Ishikawa (cell line): Measurements from ENCODE around the gene PMS1.

Source experiments
- CEBPB ChIP-seq: IDR thresholded peaks from 2 replicates; pipeline ENCODE4 v1.6.1; 2012
- CREB1 ChIP-seq: IDR thresholded peaks from 2 replicates; pipeline ENCODE4 v1.6.1; 2012; ENCODE audit warnings: low read depth
- EGR1 ChIP-seq: IDR thresholded peaks from 2 replicates; pipeline ENCODE4 v1.6.1; 2012
- EP300 ChIP-seq: IDR thresholded peaks from 2 replicates; pipeline ENCODE4 v1.6.1; 2012; ENCODE audit warnings: borderline replicate concordance
- FOXM1 ChIP-seq: IDR thresholded peaks from 2 replicates; pipeline ENCODE4 v1.6.1; 2012; ENCODE audit warnings: low read depth, borderline replicate concordance
- NFIC ChIP-seq: IDR thresholded peaks from 2 replicates; pipeline ENCODE4 v1.6.1; 2012
- RAD21 ChIP-seq: IDR thresholded peaks from 2 replicates; pipeline ENCODE4 v1.6.1; 2012; ENCODE audit warnings: low read depth
- TAF1 ChIP-seq: IDR thresholded peaks from 2 replicates; pipeline ENCODE4 v1.6.1; 2012; ENCODE audit warnings: low read depth, mild to moderate bottlenecking
- TCF12 ChIP-seq: IDR thresholded peaks from 2 replicates; pipeline ENCODE4 v1.6.1; 2012; ENCODE audit warnings: low read depth
- TEAD4 ChIP-seq: IDR thresholded peaks from 2 replicates; pipeline ENCODE4 v1.6.1; 2012
- USF1 ChIP-seq: IDR thresholded peaks from 2 replicates; pipeline ENCODE4 v1.6.1; 2012
- YY1 ChIP-seq: IDR thresholded peaks from 2 replicates; pipeline ENCODE4 v1.6.1; 2012; ENCODE audit warnings: low read depth
- ZBTB7A ChIP-seq: IDR thresholded peaks from 2 replicates; pipeline ENCODE4 v1.6.1; 2012; ENCODE audit warnings: low read depth
- TF ChIP-seq, protein P1 (sequence below): IDR thresholded peaks from 2 replicates; pipeline ENCODE4 v1.6.1; 2012; ENCODE audit warnings: low read depth, mild to moderate bottlenecking
- TF ChIP-seq, protein P2 (sequence below): IDR thresholded peaks from 2 replicates; pipeline ENCODE4 v1.6.1; 2012

The PMS1 gene

DNA sequence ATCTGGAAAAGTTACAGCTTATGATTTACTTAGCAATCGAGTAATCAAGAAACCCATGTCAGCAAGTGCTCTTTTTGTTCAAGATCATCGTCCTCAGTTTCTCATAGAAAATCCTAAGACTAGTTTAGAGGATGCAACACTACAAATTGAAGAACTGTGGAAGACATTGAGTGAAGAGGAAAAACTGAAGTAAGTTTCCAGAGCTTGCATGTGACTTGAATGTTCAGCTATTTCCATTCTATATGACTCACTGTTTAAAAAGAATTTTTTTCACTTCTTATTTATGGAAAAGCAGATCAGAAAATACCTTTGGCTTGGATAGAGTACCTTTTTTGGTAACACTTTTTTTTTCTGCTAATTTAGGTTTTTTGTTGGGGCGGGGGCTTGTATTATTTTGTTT is 70.7 kb downstream of the PMS1 start:
- TF ChIP-seq, protein P1, sequence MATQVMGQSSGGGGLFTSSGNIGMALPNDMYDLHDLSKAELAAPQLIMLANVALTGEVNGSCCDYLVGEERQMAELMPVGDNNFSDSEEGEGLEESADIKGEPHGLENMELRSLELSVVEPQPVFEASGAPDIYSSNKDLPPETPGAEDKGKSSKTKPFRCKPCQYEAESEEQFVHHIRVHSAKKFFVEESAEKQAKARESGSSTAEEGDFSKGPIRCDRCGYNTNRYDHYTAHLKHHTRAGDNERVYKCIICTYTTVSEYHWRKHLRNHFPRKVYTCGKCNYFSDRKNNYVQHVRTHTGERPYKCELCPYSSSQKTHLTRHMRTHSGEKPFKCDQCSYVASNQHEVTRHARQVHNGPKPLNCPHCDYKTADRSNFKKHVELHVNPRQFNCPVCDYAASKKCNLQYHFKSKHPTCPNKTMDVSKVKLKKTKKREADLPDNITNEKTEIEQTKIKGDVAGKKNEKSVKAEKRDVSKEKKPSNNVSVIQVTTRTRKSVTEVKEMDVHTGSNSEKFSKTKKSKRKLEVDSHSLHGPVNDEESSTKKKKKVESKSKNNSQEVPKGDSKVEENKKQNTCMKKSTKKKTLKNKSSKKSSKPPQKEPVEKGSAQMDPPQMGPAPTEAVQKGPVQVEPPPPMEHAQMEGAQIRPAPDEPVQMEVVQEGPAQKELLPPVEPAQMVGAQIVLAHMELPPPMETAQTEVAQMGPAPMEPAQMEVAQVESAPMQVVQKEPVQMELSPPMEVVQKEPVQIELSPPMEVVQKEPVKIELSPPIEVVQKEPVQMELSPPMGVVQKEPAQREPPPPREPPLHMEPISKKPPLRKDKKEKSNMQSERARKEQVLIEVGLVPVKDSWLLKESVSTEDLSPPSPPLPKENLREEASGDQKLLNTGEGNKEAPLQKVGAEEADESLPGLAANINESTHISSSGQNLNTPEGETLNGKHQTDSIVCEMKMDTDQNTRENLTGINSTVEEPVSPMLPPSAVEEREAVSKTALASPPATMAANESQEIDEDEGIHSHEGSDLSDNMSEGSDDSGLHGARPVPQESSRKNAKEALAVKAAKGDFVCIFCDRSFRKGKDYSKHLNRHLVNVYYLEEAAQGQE = no peak
- TF ChIP-seq CREB1 (no peak), ZBTB7A (no peak), TEAD4 (no peak), EGR1 (no peak), YY1 (no peak), EP300 (no peak), RAD21 (no peak), CEBPB (no peak), TCF12 (no peak), TAF1 (no peak), FOXM1 (no peak), NFIC (no peak), USF1 (no peak)

DNA sequence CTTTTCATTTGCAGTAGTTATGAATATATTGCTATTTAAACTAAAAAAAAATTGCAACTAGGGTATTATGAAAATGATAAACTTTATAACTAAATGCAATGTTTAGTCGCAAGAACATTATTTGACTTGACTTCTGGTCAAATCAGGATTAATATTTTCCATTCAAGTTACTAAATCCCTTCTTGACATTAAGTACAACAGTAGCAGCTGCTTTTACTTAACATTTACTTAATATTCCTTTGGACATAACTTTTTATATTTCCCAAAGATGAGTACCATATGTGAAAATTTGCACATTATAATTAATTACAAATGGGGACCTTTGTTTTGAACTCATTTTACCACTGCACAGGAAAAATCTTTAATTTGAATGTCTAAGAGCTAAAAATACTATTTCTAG is 74.0 kb downstream of the PMS1 start:
- TF ChIP-seq EP300 (no peak), NFIC (no peak), FOXM1 (no peak), CREB1 (no peak), EGR1 (no peak), TEAD4 (no peak), CEBPB (no peak), TAF1 (no peak), RAD21 (no peak), USF1 (no peak), ZBTB7A (no peak), TCF12 (no peak), YY1 (no peak)
- TF ChIP-seq, protein P2, sequence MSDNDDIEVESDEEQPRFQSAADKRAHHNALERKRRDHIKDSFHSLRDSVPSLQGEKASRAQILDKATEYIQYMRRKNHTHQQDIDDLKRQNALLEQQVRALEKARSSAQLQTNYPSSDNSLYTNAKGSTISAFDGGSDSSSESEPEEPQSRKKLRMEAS = no peak
- TF ChIP-seq, protein P1 = no peak

- TF ChIP-seq USF1 (no peak), FOXM1 (no peak), ZBTB7A (no peak), CREB1 (no peak)
- TF ChIP-seq, protein P2 = no peak
These were observed 75.9 kb downstream of the PMS1 start for GRCh38 chr2:189860161-189860560.

GRCh38 chr2:189862751-189863150 is 78.5 kb downstream of the PMS1 start:
- TF ChIP-seq YY1 (no peak), CEBPB (no peak), NFIC (no peak), CREB1 (no peak), TAF1 (no peak), USF1 (no peak), RAD21 (no peak), EGR1 (no peak), ZBTB7A (no peak), TCF12 (no peak), TEAD4 (no peak), FOXM1 (no peak), EP300 (no peak)
- TF ChIP-seq, protein P2 = no peak
- TF ChIP-seq, protein P1 = no peak
